RWPE1 (cell line): ENCODE results near the gene DLST.
A peak's percentile ranks its signal among the peaks of the same experiment; 100 is the strongest.

Experiments used
- CTCF ChIA-PET: fragments of 350-600 bp; sonication (Branson Sonifier 250); formaldehyde crosslinking; extraction: SDS; loops from one replicate; lab custom pipeline; 2021; lab: Yijun Ruan, JAX
- POLR2A ChIA-PET: fragments of 400-600 bp; formaldehyde crosslinking; extraction: SDS; loops from one replicate; lab custom pipeline; 2020; ENCODE audit warnings: antibody characterized with exemption; ENCODE audit not compliant: low non-redundant PET; lab: Yijun Ruan, JAX
- DNase-seq: peaks from one replicate; pipeline ENCODE4 v3.0.0; 2012; ENCODE audit warnings: low spot score
- H3K27ac ChIP-seq: fragments of 450-650 bp; 2 replicates; pipeline ENCODE4 v1.5.1; 2017
- TF ChIP-seq, protein P1 (sequence below): fragments of 450-650 bp; conservative IDR thresholded peaks from 2 replicates; pipeline ENCODE4 v1.5.1; 2017; ENCODE audit warnings: low read depth, mild to moderate bottlenecking

Gene DLST

DNA sequence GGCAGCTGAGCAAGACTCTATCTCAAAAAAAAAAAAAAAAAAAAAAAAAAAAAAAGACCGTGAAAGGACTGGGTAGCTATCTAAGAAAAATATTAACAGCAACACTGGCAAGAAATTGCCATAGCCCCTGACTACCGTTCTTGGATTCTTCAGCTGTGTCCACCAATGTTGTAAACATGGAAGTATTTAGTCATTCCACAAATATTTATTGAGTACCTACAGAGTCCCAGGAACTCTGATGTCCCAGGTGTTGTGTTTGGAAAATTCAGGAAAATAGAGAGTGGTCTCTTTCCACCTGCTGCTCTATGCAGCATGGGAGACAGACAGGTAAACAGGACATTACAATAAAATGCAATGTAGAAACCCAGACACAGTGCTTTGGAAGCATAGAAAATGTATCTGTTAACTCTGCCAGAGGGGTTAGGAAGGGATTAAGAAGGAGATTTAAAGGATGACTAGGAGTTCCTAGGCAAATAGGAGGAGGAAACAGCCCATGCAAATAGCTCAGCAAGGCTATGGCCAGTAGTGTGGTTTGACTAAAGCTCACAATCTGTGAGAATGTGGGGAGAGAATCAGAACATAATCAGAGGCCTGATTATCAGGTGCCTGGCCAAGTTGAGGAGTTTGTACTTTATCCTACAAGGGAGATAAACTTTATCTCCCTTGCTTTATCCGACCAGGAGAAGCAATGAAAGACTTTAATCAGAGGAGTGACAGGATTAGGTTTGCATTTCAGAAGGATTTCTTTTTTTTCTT is 2.1 kb upstream of the DLST start:
- no peak overlapping the region for H3K27ac ChIP-seq
- TF ChIP-seq, protein P1, sequence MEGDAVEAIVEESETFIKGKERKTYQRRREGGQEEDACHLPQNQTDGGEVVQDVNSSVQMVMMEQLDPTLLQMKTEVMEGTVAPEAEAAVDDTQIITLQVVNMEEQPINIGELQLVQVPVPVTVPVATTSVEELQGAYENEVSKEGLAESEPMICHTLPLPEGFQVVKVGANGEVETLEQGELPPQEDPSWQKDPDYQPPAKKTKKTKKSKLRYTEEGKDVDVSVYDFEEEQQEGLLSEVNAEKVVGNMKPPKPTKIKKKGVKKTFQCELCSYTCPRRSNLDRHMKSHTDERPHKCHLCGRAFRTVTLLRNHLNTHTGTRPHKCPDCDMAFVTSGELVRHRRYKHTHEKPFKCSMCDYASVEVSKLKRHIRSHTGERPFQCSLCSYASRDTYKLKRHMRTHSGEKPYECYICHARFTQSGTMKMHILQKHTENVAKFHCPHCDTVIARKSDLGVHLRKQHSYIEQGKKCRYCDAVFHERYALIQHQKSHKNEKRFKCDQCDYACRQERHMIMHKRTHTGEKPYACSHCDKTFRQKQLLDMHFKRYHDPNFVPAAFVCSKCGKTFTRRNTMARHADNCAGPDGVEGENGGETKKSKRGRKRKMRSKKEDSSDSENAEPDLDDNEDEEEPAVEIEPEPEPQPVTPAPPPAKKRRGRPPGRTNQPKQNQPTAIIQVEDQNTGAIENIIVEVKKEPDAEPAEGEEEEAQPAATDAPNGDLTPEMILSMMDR, result no peak
- no peak for DNase-seq
- CTCF ChIA-PET, result interaction anchor here (0.6 to 1.3 kb wide), 2 partner anchors 12 to 143 kb away, joined by 3 to 7 read pairs; no protein-coding TSS in a partner anchor
- POLR2A ChIA-PET, result no interaction called here

DNA sequence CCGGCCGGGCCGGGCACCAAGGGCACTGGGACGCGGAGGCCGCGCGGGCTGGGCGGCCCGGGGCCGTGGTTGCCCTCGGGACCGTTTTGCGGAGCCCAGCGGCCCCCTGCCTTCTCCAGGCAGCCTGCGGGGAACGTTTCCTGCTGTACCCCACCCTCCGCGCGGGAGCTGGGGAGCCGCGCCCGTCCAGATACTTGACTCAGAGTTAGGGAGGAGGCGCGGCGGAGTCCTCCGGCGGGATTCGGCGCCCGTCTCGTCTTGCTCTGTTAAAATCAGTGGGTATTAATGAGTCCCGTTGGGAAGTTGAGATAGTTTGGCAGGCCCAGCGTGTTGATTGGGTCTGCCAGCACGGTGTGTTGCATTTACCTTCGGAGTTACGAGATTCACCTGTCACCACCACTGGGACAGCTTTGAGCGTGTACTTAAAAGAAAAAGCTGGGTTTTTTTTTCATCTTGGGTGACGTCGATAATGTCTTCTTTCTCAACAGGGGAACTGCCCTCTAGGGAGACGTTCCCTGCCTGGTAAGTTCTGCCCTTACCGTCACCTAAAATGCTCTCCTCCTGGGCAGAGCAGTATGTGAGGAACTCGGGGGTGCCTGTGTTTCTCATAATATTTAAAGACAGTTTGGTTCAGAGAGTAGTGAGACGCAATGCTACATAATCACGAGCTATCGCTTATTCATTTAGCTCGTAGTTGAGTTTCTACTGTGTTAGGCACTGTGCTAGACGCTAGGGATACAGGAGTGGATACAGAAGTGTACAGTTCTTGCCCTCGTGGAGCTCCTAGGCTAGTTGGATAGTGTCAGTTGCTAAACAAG is 596 bp downstream of the DLST start:
- ChIA-PET POLR2A (no interaction called here), CTCF (interaction anchor here (0.6 to 2.2 kb wide), 4 partner anchors 9 to 584 kb away, joined by 3 to 5 read pairs (median 4); no protein-coding TSS in a partner anchor)
- H3K27ac ChIP-seq, result peak overlapping the region; percentile 96
- TF ChIP-seq, protein P1, result no peak
- DNase-seq, result peak; percentile 75

DNA sequence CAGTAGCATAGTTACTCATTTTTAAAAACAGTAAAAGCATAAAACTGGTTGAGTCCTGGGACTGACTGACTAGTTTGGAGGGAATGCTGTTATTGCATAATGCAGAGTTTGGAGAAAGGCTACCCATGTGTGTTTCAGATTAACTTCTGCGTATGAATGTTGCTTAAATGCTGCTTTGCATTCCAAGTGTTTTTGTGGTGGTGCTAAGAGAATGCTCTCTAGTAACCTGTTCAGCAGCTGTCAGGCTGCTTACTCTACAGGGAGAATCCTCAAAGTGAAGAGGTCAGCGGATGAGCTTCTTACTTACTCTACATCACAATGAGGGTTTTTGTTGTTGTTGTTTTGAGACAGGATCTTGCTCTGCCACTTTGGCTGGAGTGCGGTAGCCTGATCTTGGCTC is 4.3 kb downstream of the DLST start:
- TF ChIP-seq, protein P1, result no peak
- DNase-seq, result peak; percentile 46
- H3K27ac ChIP-seq, result peak overlapping the region; percentile 54
- ChIA-PET CTCF (interaction anchor here (0.8 to 1.2 kb wide), 2 partner anchors 20 to 395 kb away, joined by 3 to 4 read pairs; no protein-coding TSS in a partner anchor), POLR2A (interaction anchor here (0.6 kb wide), 1 partner anchor 314 kb away, joined by 3 read pairs; no protein-coding TSS in a partner anchor)

DNA sequence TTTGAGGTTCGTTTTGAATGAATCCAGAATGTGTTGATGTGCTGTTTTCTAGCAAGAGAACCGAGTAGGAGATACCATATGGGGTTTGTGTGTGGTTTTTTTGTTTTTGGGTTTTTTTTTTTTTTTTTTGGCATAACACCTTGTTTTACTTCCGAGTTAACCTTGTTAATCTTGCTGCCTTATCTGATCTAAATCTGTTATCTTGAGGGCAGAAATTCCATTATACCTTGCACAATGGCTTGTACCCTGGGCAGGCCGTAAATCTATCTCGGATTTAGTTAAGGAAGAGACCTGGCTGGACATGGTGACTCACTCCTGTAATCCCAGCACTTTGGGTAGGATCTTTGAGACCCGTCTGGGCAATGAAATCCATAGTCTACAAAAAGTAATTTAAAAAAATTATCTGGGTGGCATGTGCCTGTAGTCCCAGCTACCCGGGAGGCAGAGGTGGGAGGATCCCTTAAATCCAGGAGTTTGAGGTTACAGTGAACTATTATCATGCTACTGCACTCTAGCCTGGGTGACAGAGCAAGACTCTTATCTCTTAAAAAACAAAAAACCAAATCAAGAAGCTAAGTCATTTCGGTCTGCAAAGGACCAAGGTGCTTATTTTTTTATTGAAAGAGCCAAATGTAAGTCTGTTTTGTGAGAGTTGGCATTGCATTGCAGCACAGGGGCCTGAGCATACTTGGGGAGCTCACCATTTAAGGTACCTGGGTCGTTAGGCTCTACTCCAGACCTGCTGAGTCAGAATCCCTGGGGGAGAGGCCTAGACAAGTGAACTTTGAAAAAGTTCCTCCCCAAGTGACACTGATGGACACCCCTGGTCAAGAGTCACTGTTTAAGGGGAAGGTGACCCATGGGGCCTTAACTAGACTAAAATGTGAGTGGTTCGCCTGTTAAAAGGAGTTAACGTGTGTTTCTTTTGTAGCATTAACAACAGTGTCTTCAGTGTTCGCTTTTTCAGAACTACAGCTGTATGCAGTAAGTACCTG is 6.7 kb downstream of the DLST start:
- TF ChIP-seq, protein P1, result no peak
- H3K27ac ChIP-seq, result peak overlapping the region; percentile 61
- POLR2A ChIA-PET, result no interaction called here
- CTCF ChIA-PET, result interaction anchor here (0.6 kb wide), 1 partner anchor 200 kb away, joined by 3 read pairs; no protein-coding TSS in a partner anchor
- DNase-seq, result peak; percentile 30

DNA sequence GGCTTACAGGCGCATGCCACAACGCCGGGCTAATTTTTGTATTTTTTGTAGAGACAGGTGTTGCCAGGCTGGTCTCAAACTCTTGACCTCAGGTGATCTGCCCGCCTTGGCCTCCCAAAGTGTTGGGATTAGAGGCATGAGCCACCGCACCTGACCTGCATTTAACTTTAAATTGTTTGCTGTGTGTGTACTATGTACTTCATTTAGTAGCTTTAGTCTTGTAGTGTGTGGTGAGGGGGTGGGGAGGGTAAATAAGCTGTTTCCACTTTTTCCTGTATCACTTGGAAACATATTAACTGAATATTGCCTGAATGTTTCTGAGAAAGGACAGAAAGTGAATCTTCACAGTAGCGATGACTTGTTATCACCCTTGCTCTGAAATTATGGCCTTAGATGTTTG is 8.5 kb downstream of the DLST start:
- TF ChIP-seq, protein P1, result no peak
- no peak overlapping the region for H3K27ac ChIP-seq
- ChIA-PET CTCF (interaction anchor here (0.6 to 1.2 kb wide), 3 partner anchors 15 to 406 kb away, joined by 3 to 5 read pairs (median 3); no protein-coding TSS in a partner anchor), POLR2A (no interaction called here)
- no peak for DNase-seq
